Measurements from ENCODE around the gene TMEM42. TPM values are rescaled to one million over a fixed set of nuclear protein-coding genes. Genes with fewer than 3 reads are reported as not detected.

The TMEM42 gene
- total and polyA plus RNA-seq, 2 of the 8 experiments (the other 6 are each of a cell fraction or from before 2014, with no cell fraction given) = 11.2 to 41.4 TPM

- Histone ChIP-seq H2BK15ac (ENCODE audit: low read length) (no peak overlapping the region), H4K5ac (ENCODE audit: insufficient read length, low read depth, low read length) (no peak overlapping the region), H4K20me1 (replicated peaks in 1 of 2; ENCODE audit: control insufficient read depth in 1 of 2, insufficient read depth in 2 of 2, low read length in 2 of 2) (no peaks in the 10 kb centered on the region), H3K56ac (replicated peaks; ENCODE audit: insufficient read length, low read depth, low read length) (no peak overlapping the region), H3K4me3 (ENCODE audit: extremely low read depth in 1 of 4, insufficient read depth in 2 of 4, low read depth in 3 of 4, low read length in 4 of 4) (no peak overlapping the region), H3K79me1 (ENCODE audit: low read depth, low read length) (no peaks in the 10 kb centered on the region; the same call in 1 of the 2 replicates), H3K36me3 (ENCODE audit: control insufficient read depth in 2 of 4, insufficient read depth in 4 of 4, low read length in 3 of 4) (no peaks in the 10 kb centered on the region), H4K8ac (ENCODE audit: extremely low read depth, insufficient read depth, low read length) (no peak overlapping the region), H3K23ac (ENCODE audit: insufficient read length) (no peak overlapping the region), H2AK5ac (ENCODE audit: low read depth, low read length) (no peak overlapping the region), H2BK5ac (ENCODE audit: low read depth, low read length) (no peak overlapping the region), H2BK120ac (replicated peaks; ENCODE audit: low read depth, low read length) (no peak overlapping the region), H3K4me1 (replicated peaks in 1 of 4; ENCODE audit: control insufficient read depth in 3 of 4, insufficient read depth in 4 of 4, low read length in 3 of 4) (peaks cover 0 to 9% (median 6%) of the 10 kb centered on the region in 4 experiments; a peak in 4 of 7 replicates), H3K4me2 (ENCODE audit: insufficient read depth in 1 of 2, low read depth in 2 of 2, low read length in 2 of 2) (no peak overlapping the region), H4K91ac (replicated peaks; ENCODE audit: insufficient read length, low read length) (no peak overlapping the region), H3K9ac (replicated peaks in 1 of 4; ENCODE audit: extremely low read depth in 1 of 4, low read depth in 3 of 4, low read length in 3 of 4) (no peak overlapping the region), H3K4ac (replicated peaks; ENCODE audit: insufficient read length, low read depth, low read length) (no peak overlapping the region), H2AFZ (ENCODE audit: low read length) (no peak overlapping the region), H3K18ac (ENCODE audit: extremely low read depth, low read length) (no peak overlapping the region), H3K27me3 (replicated peaks in 1 of 4; ENCODE audit: control insufficient read depth in 3 of 4, extremely low read depth in 1 of 4, insufficient read depth in 3 of 4, low read length in 3 of 4) (no peaks in the 10 kb centered on the region), H3K14ac (ENCODE audit: insufficient read length) (no peak overlapping the region), H2BK12ac (ENCODE audit: low read depth, low read length) (no peak overlapping the region), H3K9me3 (ENCODE audit: insufficient read depth in 2 of 2, low read depth in 1 of 2, low read length in 1 of 2) (peaks cover 17% of the 10 kb centered on the region in 2 experiments; a peak in 3 of 4 replicates), H3K79me2 (ENCODE audit: control insufficient read depth in 1 of 2, insufficient read depth in 2 of 2, low read length in 2 of 2) (no peaks in the 10 kb centered on the region), H2BK20ac (ENCODE audit: low read length) (no peak overlapping the region), H3K27ac (ENCODE audit: low read depth, low read length) (no peak overlapping the region), H3K23me2 (ENCODE audit: low read depth, low read length) (no peaks in the 10 kb centered on the region)
- CTCF ChIA-PET (ENCODE audit: partially characterized antibody) = interaction anchor here (1.0 to 2.9 kb wide), 2 partner anchors 12 to 24 kb away, joined by 3 to 20 read pairs; no protein-coding TSS in a partner anchor
- TF ChIP-seq SP1 (IDR thresholded peaks at IDR 0.05; ENCODE audit: low read depth, low read length) (no peak), JUN (IDR thresholded peaks at IDR 0.05; ENCODE audit: low read depth, low read length) (no peak), BRCA1 (IDR thresholded peaks at IDR 0.05; ENCODE audit: low read depth, low read length) (no peak), SP4 (IDR thresholded peaks at IDR 0.05; ENCODE audit: low read length) (no peak), CTBP2 (IDR thresholded peaks at IDR 0.05; ENCODE audit: borderline replicate concordance, insufficient read depth, insufficient read length, low read length) (no peak), POLR2AphosphoS5 (IDR thresholded peaks at IDR 0.05; ENCODE audit: low read depth, low read length) (no peak), TAF1 (IDR thresholded peaks at IDR 0.05; ENCODE audit: low read depth, low read length) (no peak), ZNF274 (IDR thresholded peaks at IDR 0.05; ENCODE audit: borderline replicate concordance, extremely low read depth, low read length) (no peak), RNF2 (IDR thresholded peaks at IDR 0.05; ENCODE audit: borderline replicate concordance, low read depth, low read length, missing control alignments, poor library complexity, severe bottlenecking) (no peak), TAF7 (optimal IDR thresholded peaks at IDR 0.05; ENCODE audit: borderline replicate concordance, low read depth, low read length) (no peak), POLR2A (IDR thresholded peaks at IDR 0.05; ENCODE audit: control extremely low read depth in 1 of 2, low read depth in 2 of 2, low read length in 2 of 2) (no peak)
- TF ChIP-seq, protein P1, sequence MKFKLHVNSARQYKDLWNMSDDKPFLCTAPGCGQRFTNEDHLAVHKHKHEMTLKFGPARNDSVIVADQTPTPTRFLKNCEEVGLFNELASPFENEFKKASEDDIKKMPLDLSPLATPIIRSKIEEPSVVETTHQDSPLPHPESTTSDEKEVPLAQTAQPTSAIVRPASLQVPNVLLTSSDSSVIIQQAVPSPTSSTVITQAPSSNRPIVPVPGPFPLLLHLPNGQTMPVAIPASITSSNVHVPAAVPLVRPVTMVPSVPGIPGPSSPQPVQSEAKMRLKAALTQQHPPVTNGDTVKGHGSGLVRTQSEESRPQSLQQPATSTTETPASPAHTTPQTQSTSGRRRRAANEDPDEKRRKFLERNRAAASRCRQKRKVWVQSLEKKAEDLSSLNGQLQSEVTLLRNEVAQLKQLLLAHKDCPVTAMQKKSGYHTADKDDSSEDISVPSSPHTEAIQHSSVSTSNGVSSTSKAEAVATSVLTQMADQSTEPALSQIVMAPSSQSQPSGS (IDR thresholded peaks at IDR 0.05; ENCODE audit: low read length) = no peak
- no peak for DNase-seq (ENCODE audit: low read depth in 1 of 2, low spot score in 2 of 2)
- WGBS, 2 experiments (ENCODE audit: extremely low coverage in 1 of 2, insufficient coverage in 1 of 2, insufficient read length in 1 of 2, insufficient replicate concordance in 2 of 2, low coverage in 1 of 2, low lambda C conversion rate in 2 of 2, missing lambda C conversion rate in 1 of 2) = 81% methylated on average over 4 of the region's 4 CpGs; no CpG with 5 or more reads in 1 of the 2 experiments
- FAIRE-seq = no peak
- POLR2A ChIA-PET (ENCODE audit: partially characterized antibody) = interaction anchor here (1.0 kb wide), 1 partner anchor 12 kb away, joined by 3 read pairs; no protein-coding TSS in a partner anchor
Observed at GRCh38 chr3:44902628-44903027, 40.9 kb downstream of the TMEM42 start.

Data from H1 (cell line).